SK-N-SH (cell line): ENCODE data around the gene KCTD11. TPM values are rescaled to one million over a fixed set of nuclear protein-coding genes. Genes with fewer than 3 reads are reported as not detected.
A peak's percentile ranks its signal among the peaks of the same experiment; 100 is the strongest.

Experiments
- CTCF ChIA-PET: fragments of 300-600, 350-600 bp; formaldehyde crosslinking; extraction: SDS; loops from one replicate; lab custom pipeline; 2021; lab: Yijun Ruan, JAX
- POLR2A ChIA-PET: fragments of 350-600 bp; sonication (Branson Sonifier 250); formaldehyde crosslinking; extraction: SDS; loops from one replicate; lab custom pipeline; 2020; ENCODE audit warnings: antibody characterized with exemption, inconsistent platforms; lab: Yijun Ruan, JAX
- DNase-seq: peaks from one replicate; pipeline ENCODE4 v3.0.0; 2012
- H2AFZ ChIP-seq: fragments of 200-600 bp; sonication (generic); 2 replicates; pipeline ENCODE4 v1.8.1; 2016; ENCODE audit warnings: antibody characterized with exemption, mild to moderate bottlenecking, low read depth
- H3F3A ChIP-seq: fragments of 200-600 bp; sonication (generic); replicated peaks from 2 replicates; pipeline ENCODE3; 2016; ENCODE audit warnings: antibody characterized with exemption, mild to moderate bottlenecking; ENCODE audit not compliant: insufficient read depth
- H3K27ac ChIP-seq, 2 experiments: fragments of 200-500 bp in 1 of 2; fragments of 200-600 bp in 1 of 2; sonication (Bioruptor generic) in 1 of 2; sonication (generic), shearing (Covaris generic) in 1 of 2; 2 replicates each; pipeline versions ENCODE4 v1.5.1 to v1.6.1; 2014 to 2016; ENCODE audit warnings: low read depth in 2 of 2, inconsistent platforms in 1 of 2, low read length in 1 of 2, mild to moderate bottlenecking in 1 of 2, mixed read lengths in 1 of 2
- H3K27me3 ChIP-seq: fragments of 200-600 bp; sonication (generic), shearing (Covaris generic); 2 replicates; pipeline ENCODE4 v1.6.1; 2016; ENCODE audit warnings: mixed run types; ENCODE audit not compliant: insufficient read depth
- H3K36me3 ChIP-seq, 2 experiments: fragments of 200-500 bp in 1 of 2; fragments of 200-600 bp in 1 of 2; sonication (Bioruptor generic) in 1 of 2; sonication (generic) in 1 of 2; replicated peaks in 1 of 2; 2 replicates each; pipeline versions ENCODE3 to v1.5.1; 2014 to 2016; ENCODE audit warnings: low read length in 1 of 2, mild to moderate bottlenecking in 1 of 2; ENCODE audit not compliant: insufficient read depth in 2 of 2, control insufficient read depth in 1 of 2
- H3K4me1 ChIP-seq, 2 experiments: fragments of 200-500 bp in 1 of 2; fragments of 200-600 bp in 1 of 2; sonication (Bioruptor generic) in 1 of 2; sonication (generic), shearing (Covaris generic) in 1 of 2; 2 replicates each; pipeline versions ENCODE4 v1.5.1 to v1.6.1; 2014 to 2016; ENCODE audit warnings: low read depth in 1 of 2, low read length in 1 of 2, mixed run types in 1 of 2; ENCODE audit not compliant: insufficient read depth in 2 of 2, control insufficient read depth in 1 of 2
- H3K4me2 ChIP-seq: fragments of 200-600 bp; sonication (generic), shearing (Covaris generic); 2 replicates; pipeline ENCODE4 v1.6.1; 2017; ENCODE audit warnings: mixed run types
- H3K4me3 ChIP-seq, 2 experiments: fragments of 200-500 bp in 1 of 2; fragments of 200-600 bp in 1 of 2; sonication (Bioruptor generic) in 1 of 2; sonication (generic), shearing (Covaris generic) in 1 of 2; 2 replicates each; pipeline versions ENCODE4 v1.5.1 to v1.8.1; 2014 to 2016; ENCODE audit warnings: low read depth in 2 of 2, inconsistent platforms in 1 of 2, low read length in 1 of 2, mild to moderate bottlenecking in 1 of 2, mixed read lengths in 1 of 2, moderate library complexity in 1 of 2
- H3K79me2 ChIP-seq: fragments of 200-600 bp; sonication (generic); 2 replicates; pipeline ENCODE4 v1.8.1; 2017; ENCODE audit warnings: mild to moderate bottlenecking; ENCODE audit not compliant: insufficient read depth
- H3K9ac ChIP-seq: fragments of 200-600 bp; sonication (generic); 2 replicates; pipeline ENCODE4 v1.6.1; 2017; ENCODE audit warnings: mixed run types
- H3K9me2 ChIP-seq: fragments of 200-600 bp; sonication (generic); 2 replicates; pipeline ENCODE4 v1.6.1; 2017; ENCODE audit warnings: mixed run types
- H3K9me3 ChIP-seq: fragments of 200-600 bp; sonication (generic); 2 replicates; pipeline ENCODE4 v1.6.1; 2017; ENCODE audit warnings: mixed run types, mild to moderate bottlenecking, moderate library complexity
- H4K20me1 ChIP-seq: fragments of 200-600 bp; sonication (generic); 2 replicates; pipeline ENCODE4 v1.6.1; 2017; ENCODE audit warnings: mild to moderate bottlenecking, mixed run types; ENCODE audit not compliant: insufficient read depth
- CHD2 ChIP-seq: fragments of 150-350 bp; IDR thresholded peaks from 2 replicates; pipeline ENCODE4 v1.6.1; 2018; ENCODE audit warnings: low read length; ENCODE audit not compliant: partially characterized antibody
- EP300 ChIP-seq, 2 experiments: IDR thresholded peaks; 2 replicates each; pipeline versions ENCODE4 v1.4.0 to v1.6.1; 2012; ENCODE audit warnings: borderline replicate concordance in 1 of 2, low read depth in 1 of 2, low read length in 1 of 2
- FOXM1 ChIP-seq: IDR thresholded peaks from 2 replicates; pipeline ENCODE4 v1.4.0; 2012; ENCODE audit warnings: low read depth, mild to moderate bottlenecking
- GABPA ChIP-seq: IDR thresholded peaks from 2 replicates; pipeline ENCODE4 v1.4.0; 2012; ENCODE audit warnings: low read depth, mild to moderate bottlenecking
- GATA2 ChIP-seq: sonication (generic); formaldehyde crosslinking; IDR thresholded peaks from 2 replicates; pipeline ENCODE4 v1.5.0; 2020; ENCODE audit warnings: mild to moderate bottlenecking, missing genetic modification reagents
- JUND ChIP-seq: IDR thresholded peaks from 2 replicates; pipeline ENCODE4 v1.4.0; 2012
- MEF2A ChIP-seq: IDR thresholded peaks from 2 replicates; pipeline ENCODE4 v1.4.0; 2012; ENCODE audit warnings: low read depth, borderline replicate concordance
- MXI1 ChIP-seq: IDR thresholded peaks from 2 replicates; pipeline ENCODE4 v1.6.1; 2012; ENCODE audit warnings: mild to moderate bottlenecking, low read depth, low read length, improper control_type of control experiment
- NFIC ChIP-seq: IDR thresholded peaks from 2 replicates; pipeline ENCODE4 v1.4.0; 2012; ENCODE audit warnings: borderline replicate concordance
- POLR2AphosphoS5 ChIP-seq: IDR thresholded peaks from 2 replicates; pipeline ENCODE4 v1.6.1; 2012; ENCODE audit warnings: low read depth, low read length
- RAD21 ChIP-seq: IDR thresholded peaks from 2 replicates; pipeline ENCODE4 v1.6.1; 2012; ENCODE audit warnings: mild to moderate bottlenecking, low read length
- RFX5 ChIP-seq: IDR thresholded peaks from 2 replicates; pipeline ENCODE4 v1.6.1; 2012; ENCODE audit warnings: mild to moderate bottlenecking, improper control_type of control experiment, low read length
- RXRA ChIP-seq: IDR thresholded peaks from 2 replicates; pipeline ENCODE4 v1.4.0; 2012; ENCODE audit warnings: low read depth, mild to moderate bottlenecking, borderline replicate concordance
- SIN3A ChIP-seq: IDR thresholded peaks from 2 replicates; pipeline ENCODE4 v1.6.1; 2012; ENCODE audit warnings: low read depth, mild to moderate bottlenecking, low read length, moderate library complexity, borderline replicate concordance
- SMC3 ChIP-seq: IDR thresholded peaks from 2 replicates; pipeline ENCODE4 v1.6.1; 2012; ENCODE audit warnings: low read depth, low read length, improper control_type of control experiment
- TCF12 ChIP-seq: IDR thresholded peaks from 2 replicates; pipeline ENCODE4 v1.4.0; 2012
- WGBS: methylation state at CpG from one replicate; pipeline ENCODE4 v1.1.6; 2017; ENCODE audit warnings: low lambda C conversion rate; 5-methylcytosine and 5-hydroxymethylcytosine counted together
- polyA plus RNA-seq, 3 experiments: library from polyadenylated mRNA; depleted of rRNA; stranded (reverse); fragments of >200 nt; gene quantifications; 2 replicates each; pipeline ENCODE4 v1.2.3, GENCODE V29; 2012
- TF ChIP-seq, protein P1 (sequence below): IDR thresholded peaks from 2 replicates; pipeline ENCODE4 v1.4.0; 2012; ENCODE audit warnings: low read depth
- TF ChIP-seq, protein P2 (sequence below): fragments of 200-600 bp; sonication (generic); IDR thresholded peaks from 2 replicates; pipeline ENCODE4 v1.6.1; 2017; ENCODE audit warnings: antibody characterized with exemption, mild to moderate bottlenecking, moderate library complexity
- TF ChIP-seq, protein P3 (sequence below): IDR thresholded peaks from 2 replicates; pipeline ENCODE4; 2012
- TF ChIP-seq, protein P4 (sequence below): IDR thresholded peaks from 2 replicates; pipeline ENCODE4 v1.4.0; 2012; ENCODE audit warnings: low read depth, borderline replicate concordance
- TF ChIP-seq, protein P5 (sequence below): fragments of 150-350 bp; IDR thresholded peaks from 2 replicates; pipeline ENCODE4 v1.6.1; 2016; ENCODE audit warnings: mild to moderate bottlenecking, low read depth, low read length

The KCTD11 gene
- polyA plus RNA-seq, 1 of the 3 experiments (the other 2 are of a cell fraction), result 9.5 TPM

DNA sequence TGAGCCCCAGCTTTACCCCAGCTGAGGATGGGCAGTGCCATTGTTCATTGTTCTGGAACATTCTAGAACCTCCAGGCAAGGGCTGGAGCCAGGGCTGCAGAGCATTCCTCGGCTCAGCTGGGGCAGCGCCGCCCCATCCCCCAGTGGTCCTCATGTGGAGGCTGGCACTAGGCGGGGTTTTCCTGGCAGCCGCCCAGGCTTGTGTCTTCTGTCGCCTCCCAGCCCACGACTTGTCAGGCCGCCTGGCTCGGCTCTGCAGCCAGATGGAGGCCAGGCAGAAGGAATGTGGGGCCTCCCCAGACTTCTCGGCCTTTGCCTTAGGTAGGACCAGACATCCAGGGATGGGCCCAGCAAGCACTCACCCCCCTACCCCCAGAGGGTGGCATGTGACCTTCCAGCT lies 3.1 kb downstream of the KCTD11 start, which contains the start of gene TMEM95:
TSS of gene TMEM95 (plus strand) at position 104 of the 400 bp plus-strand sequence. CDS start at position 153, 49 bp downstream.
- peaks cover 13 to 44% of the 10 kb centered on the region in 2 experiments; a peak in 2 of 4 replicates for H3K4me1 ChIP-seq
- peak within 1 kb of the TSS; percentile 100 for H3K4me2 ChIP-seq
- TF ChIP-seq SIN3A (no peak), MEF2A (no peak), NFIC (peak; percentile 25; the same call in 1 of the 2 replicates), POLR2AphosphoS5 (0 out of 2 replicates have a peak, but pooled peaks have one; percentile 15), FOXM1 (no peak), MXI1 (0 out of 2 replicates have a peak, but pooled peaks have one; percentile 31), RAD21 (no peak), CHD2 (peak; percentile 66), GABPA (no peak), EP300 (IDR thresholded peaks at IDR 0.05; ENCODE audit: borderline replicate concordance in 1 of 2, low read depth in 1 of 2, low read length in 1 of 2) (peak in 1 of 2 experiments; percentile 88; a peak in 2 of 4 replicates)
- TF ChIP-seq, protein P1, sequence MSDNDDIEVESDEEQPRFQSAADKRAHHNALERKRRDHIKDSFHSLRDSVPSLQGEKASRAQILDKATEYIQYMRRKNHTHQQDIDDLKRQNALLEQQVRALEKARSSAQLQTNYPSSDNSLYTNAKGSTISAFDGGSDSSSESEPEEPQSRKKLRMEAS, result no peak
- ChIA-PET CTCF (interaction anchor here (0.8 to 5.2 kb wide), 17 partner anchors 10 to 333 kb away, joined by 3 to 52 read pairs (median 16); partner anchors contain the start of genes NEURL4, NLGN2, PLSCR3 and POLR2A), POLR2A (interaction anchor here (0.9 to 2.0 kb wide), 2 partner anchors 25 to 206 kb away, joined by 3 to 5 read pairs; no protein-coding TSS in a partner anchor)
- no peaks in the 10 kb centered on the region for H3K27me3 ChIP-seq
- H2AFZ ChIP-seq, result no peak within 1 kb of the TSS
- H3K27ac ChIP-seq, result peak within 1 kb of the TSS in 1 of 2 experiments; percentile 29; a peak in 1 of 4 replicates
- DNase-seq, result no peak
- no peaks in the 10 kb centered on the region for H3K9me2 ChIP-seq
- H4K20me1 ChIP-seq, result no peaks in the 10 kb centered on the region
- H3F3A ChIP-seq, result peaks cover 5% of the 10 kb centered on the region
- H3K36me3 ChIP-seq, result no peaks in the 10 kb centered on the region
- peak within 1 kb of the TSS in 1 of 2 experiments; percentile 7; a peak in 2 of 4 replicates for H3K4me3 ChIP-seq
- H3K79me2 ChIP-seq, result peaks cover 38% of the 10 kb centered on the region
- no peak within 1 kb of the TSS for H3K9ac ChIP-seq
- H3K9me3 ChIP-seq, result no peaks in the 10 kb centered on the region
- WGBS, result no CpG with 5 or more reads among the region's 10 CpGs

DNA sequence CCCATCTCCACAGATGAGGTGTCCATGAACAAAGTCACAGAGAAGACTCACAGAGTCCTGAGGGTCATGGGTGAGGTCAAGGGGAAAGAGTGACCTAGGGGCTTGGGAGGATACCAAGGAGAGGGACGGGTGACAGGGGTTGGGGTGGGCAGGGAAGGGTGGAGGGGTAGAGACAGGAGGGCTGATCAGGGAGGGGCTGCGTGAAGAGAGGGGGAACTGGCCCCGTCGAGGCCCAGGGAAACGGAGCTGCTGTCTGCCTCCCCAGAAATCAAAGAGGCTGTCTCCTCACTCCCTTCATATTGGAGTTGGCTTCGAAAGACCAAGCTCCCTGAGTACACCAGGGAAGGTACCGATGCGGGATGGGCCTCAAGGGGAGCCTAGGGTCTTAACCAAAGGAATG lies 3.6 kb downstream of the KCTD11 start:
- ChIA-PET POLR2A (interaction anchor here (0.7 to 2.0 kb wide), 3 partner anchors 26 to 205 kb away, joined by 3 to 5 read pairs (median 3); partner anchors contain the start of gene ZBTB4), CTCF (interaction anchor here (0.6 to 5.2 kb wide), 43 partner anchors 8 to 332 kb away, joined by 3 to 52 read pairs (median 6); partner anchors contain the start of genes FGF11, NEURL4, NLGN2 and PLSCR3)
- WGBS, result 81% methylated on average over 8 of the region's 8 CpGs
- H3K4me3 ChIP-seq, result no peak overlapping the region
- no peaks in the 10 kb centered on the region for H3K9me3 ChIP-seq
- no peak for DNase-seq
- no peak overlapping the region for H2AFZ ChIP-seq
- H3F3A ChIP-seq, result peaks cover 5% of the 10 kb centered on the region
- H3K4me2 ChIP-seq, result no peak overlapping the region
- no peak overlapping the region for H3K9ac ChIP-seq
- H3K27ac ChIP-seq, result peak overlapping the region in 1 of 2 experiments; percentile 17; a peak in 1 of 4 replicates
- H3K9me2 ChIP-seq, result no peaks in the 10 kb centered on the region
- H4K20me1 ChIP-seq, result no peaks in the 10 kb centered on the region
- no peaks in the 10 kb centered on the region for H3K27me3 ChIP-seq
- H3K36me3 ChIP-seq, result no peaks in the 10 kb centered on the region
- H3K79me2 ChIP-seq, result peaks cover 35% of the 10 kb centered on the region
- peaks cover 13 to 43% of the 10 kb centered on the region in 2 experiments; a peak in 2 of 4 replicates for H3K4me1 ChIP-seq
- TF ChIP-seq SMC3 (no peak), GATA2 (CRISPR knock-in tag) (no peak), GABPA (no peak), RXRA (no peak), JUND (no peak), TCF12 (no peak), CHD2 (no peak), RFX5 (no peak), EP300 (IDR thresholded peaks at IDR 0.05; ENCODE audit: borderline replicate concordance in 1 of 2, low read depth in 1 of 2, low read length in 1 of 2) (no peak)
- TF ChIP-seq, protein P2, sequence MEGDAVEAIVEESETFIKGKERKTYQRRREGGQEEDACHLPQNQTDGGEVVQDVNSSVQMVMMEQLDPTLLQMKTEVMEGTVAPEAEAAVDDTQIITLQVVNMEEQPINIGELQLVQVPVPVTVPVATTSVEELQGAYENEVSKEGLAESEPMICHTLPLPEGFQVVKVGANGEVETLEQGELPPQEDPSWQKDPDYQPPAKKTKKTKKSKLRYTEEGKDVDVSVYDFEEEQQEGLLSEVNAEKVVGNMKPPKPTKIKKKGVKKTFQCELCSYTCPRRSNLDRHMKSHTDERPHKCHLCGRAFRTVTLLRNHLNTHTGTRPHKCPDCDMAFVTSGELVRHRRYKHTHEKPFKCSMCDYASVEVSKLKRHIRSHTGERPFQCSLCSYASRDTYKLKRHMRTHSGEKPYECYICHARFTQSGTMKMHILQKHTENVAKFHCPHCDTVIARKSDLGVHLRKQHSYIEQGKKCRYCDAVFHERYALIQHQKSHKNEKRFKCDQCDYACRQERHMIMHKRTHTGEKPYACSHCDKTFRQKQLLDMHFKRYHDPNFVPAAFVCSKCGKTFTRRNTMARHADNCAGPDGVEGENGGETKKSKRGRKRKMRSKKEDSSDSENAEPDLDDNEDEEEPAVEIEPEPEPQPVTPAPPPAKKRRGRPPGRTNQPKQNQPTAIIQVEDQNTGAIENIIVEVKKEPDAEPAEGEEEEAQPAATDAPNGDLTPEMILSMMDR, result no peak
- TF ChIP-seq, protein P3, sequence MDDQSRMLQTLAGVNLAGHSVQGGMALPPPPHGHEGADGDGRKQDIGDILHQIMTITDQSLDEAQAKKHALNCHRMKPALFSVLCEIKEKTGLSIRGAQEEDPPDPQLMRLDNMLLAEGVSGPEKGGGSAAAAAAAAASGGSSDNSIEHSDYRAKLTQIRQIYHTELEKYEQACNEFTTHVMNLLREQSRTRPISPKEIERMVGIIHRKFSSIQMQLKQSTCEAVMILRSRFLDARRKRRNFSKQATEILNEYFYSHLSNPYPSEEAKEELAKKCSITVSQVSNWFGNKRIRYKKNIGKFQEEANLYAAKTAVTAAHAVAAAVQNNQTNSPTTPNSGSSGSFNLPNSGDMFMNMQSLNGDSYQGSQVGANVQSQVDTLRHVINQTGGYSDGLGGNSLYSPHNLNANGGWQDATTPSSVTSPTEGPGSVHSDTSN, result no peak
- TF ChIP-seq, protein P4, sequence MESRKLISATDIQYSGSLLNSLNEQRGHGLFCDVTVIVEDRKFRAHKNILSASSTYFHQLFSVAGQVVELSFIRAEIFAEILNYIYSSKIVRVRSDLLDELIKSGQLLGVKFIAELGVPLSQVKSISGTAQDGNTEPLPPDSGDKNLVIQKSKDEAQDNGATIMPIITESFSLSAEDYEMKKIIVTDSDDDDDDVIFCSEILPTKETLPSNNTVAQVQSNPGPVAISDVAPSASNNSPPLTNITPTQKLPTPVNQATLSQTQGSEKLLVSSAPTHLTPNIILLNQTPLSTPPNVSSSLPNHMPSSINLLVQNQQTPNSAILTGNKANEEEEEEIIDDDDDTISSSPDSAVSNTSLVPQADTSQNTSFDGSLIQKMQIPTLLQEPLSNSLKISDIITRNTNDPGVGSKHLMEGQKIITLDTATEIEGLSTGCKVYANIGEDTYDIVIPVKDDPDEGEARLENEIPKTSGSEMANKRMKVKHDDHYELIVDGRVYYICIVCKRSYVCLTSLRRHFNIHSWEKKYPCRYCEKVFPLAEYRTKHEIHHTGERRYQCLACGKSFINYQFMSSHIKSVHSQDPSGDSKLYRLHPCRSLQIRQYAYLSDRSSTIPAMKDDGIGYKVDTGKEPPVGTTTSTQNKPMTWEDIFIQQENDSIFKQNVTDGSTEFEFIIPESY, result no peak
- TF ChIP-seq, protein P5, sequence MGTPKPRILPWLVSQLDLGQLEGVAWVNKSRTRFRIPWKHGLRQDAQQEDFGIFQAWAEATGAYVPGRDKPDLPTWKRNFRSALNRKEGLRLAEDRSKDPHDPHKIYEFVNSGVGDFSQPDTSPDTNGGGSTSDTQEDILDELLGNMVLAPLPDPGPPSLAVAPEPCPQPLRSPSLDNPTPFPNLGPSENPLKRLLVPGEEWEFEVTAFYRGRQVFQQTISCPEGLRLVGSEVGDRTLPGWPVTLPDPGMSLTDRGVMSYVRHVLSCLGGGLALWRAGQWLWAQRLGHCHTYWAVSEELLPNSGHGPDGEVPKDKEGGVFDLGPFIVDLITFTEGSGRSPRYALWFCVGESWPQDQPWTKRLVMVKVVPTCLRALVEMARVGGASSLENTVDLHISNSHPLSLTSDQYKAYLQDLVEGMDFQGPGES, result no peak
